Activated T-helper 1 cell treated with anti-CD3 and anti-CD28 coated beads, Interleukin-12 subunit alpha, Interleukin-12 subunit beta, Interleukin-2, Interleukin-4 antibody, amounts not matched to agents 30 ng/mL and 10 ng/mL and 1 ng/mL, durations not matched to agents 14 hours and 24 hours and 36 hours (primary cell): ENCODE data around the gene PLD2. TPM values are rescaled to one million over a fixed set of nuclear protein-coding genes. Genes with fewer than 3 reads are reported as not detected.

Source experiments
- DNase-seq: peaks from one replicate; pipeline ENCODE4 v3.0.0; 2021; ENCODE audit warnings: low spot score
- H3K27ac Mint-ChIP-seq: one replicate; pipeline ENCODE4 v1.8.0; 2021; ENCODE audit warnings: mild to moderate bottlenecking, mixed read lengths
- H3K27me3 Mint-ChIP-seq: one replicate; pipeline ENCODE4 v1.8.0; 2022; ENCODE audit warnings: mild to moderate bottlenecking, moderate library complexity, mixed read lengths; ENCODE audit not compliant: insufficient read depth
- H3K36me3 Mint-ChIP-seq: one replicate; pipeline ENCODE4 v1.8.0; 2021; ENCODE audit warnings: low read depth, mixed read lengths
- H3K4me1 Mint-ChIP-seq: one replicate; pipeline ENCODE4 v1.8.0; 2021; ENCODE audit warnings: low read depth, mixed read lengths
- H3K4me3 Mint-ChIP-seq: one replicate; pipeline ENCODE4 v1.8.0; 2021; ENCODE audit warnings: mild to moderate bottlenecking, moderate library complexity, mixed read lengths
- H3K9me3 Mint-ChIP-seq: one replicate; pipeline ENCODE4 v1.8.0; 2021; ENCODE audit warnings: mixed read lengths
- intact Hi-C: fragments of 100-400 bp; cut with micrococcal nuclease; formaldehyde crosslinking; loops from one replicate; pipeline ENCODE4 v1.15.1; 2024
- total RNA-seq: library from RNA; stranded (reverse); gene quantifications from 2 replicates; pipeline ENCODE4 v1.2.3, GENCODE V29; 2022

PLD2 gene
- total RNA-seq, 1 donor from 2014 or later = 22.2 TPM

DNA sequence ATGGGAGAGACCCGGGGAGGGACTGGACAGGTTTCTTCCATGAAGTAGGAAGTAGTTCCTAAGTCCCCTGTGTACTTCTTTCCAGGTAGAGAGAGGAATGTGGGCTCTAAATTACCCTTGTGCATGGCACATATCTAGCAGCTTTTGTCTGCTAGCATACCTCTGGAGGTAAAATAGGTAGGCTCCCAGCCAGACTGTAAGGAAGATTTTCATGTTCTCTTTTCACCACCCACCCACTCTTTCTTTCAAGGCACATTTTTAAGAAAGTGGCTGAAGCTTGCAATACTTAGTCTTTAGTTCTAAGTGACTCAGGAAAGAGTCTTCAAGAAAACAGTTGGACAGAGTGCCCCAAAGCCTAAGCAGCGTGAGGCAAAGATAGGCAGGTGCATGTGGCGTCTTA, 35.4 kb downstream of the PLD2 start:
- H3K4me1 Mint-ChIP-seq = peaks cover 49% of the 10 kb centered on the region
- H3K27ac Mint-ChIP-seq = no peak overlapping the region
- intact Hi-C loops = no loop called here
- no peaks in the 10 kb centered on the region for H3K27me3 Mint-ChIP-seq
- peaks cover 12% of the 10 kb centered on the region for H3K36me3 Mint-ChIP-seq
- DNase-seq = no peak
- no peak overlapping the region for H3K4me3 Mint-ChIP-seq
- no peaks in the 10 kb centered on the region for H3K9me3 Mint-ChIP-seq

DNA sequence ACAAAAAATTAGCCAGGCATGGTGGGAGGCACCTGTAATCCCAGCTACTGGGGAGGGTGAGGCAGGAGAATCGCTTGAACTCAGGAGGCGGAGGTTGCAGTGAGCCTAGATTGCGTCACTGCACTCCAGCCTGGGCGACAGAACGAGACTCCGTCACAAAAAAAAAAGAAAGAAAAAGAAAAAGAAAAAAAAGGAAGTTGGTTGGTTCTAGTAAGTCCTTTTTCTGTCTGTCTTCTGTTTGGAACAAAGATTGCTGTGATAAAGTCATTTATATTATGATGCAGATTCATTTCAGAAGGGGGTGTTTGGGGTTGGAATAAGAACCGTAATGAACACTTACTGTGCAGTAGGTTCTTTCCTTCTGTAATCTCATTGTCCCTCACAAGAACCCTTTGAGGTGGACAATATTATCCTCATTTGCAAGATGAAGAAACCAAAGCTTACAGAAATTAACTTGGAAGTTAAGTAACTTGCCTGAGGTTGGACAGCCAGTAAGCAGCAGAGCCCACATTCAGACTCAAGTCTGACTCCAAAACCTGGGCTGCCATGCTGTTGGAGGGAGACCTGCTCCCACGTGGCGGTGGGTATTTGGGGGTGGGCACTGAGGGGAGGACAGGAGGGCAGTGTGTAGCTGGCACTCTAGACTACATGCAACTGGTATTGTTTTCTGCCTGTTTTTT, 36.5 kb downstream of the PLD2 start:
- no peak for DNase-seq
- Mint-ChIP-seq H3K27ac (no peak overlapping the region), H3K9me3 (no peaks in the 10 kb centered on the region), H3K27me3 (no peaks in the 10 kb centered on the region), H3K36me3 (peaks cover 5% of the 10 kb centered on the region), H3K4me3 (no peak overlapping the region), H3K4me1 (peaks cover 46% of the 10 kb centered on the region)
- intact Hi-C loops = no loop called here

GRCh38 chr17:4845118-4845517, 38.2 kb downstream of the PLD2 start:
- DNase-seq = no peak
- Mint-ChIP-seq H3K4me3 (no peak overlapping the region), H3K4me1 (peaks cover 38% of the 10 kb centered on the region), H3K9me3 (no peaks in the 10 kb centered on the region), H3K27ac (no peak overlapping the region), H3K36me3 (peaks cover 7% of the 10 kb centered on the region), H3K27me3 (no peaks in the 10 kb centered on the region)
- intact Hi-C loops = no loop called here

- DNase-seq = no peak
- H3K27me3 Mint-ChIP-seq = no peaks in the 10 kb centered on the region
- no peaks in the 10 kb centered on the region for H3K9me3 Mint-ChIP-seq
- H3K4me1 Mint-ChIP-seq = peaks cover 34% of the 10 kb centered on the region
- H3K36me3 Mint-ChIP-seq = peaks cover 7% of the 10 kb centered on the region
- no peak overlapping the region for H3K27ac Mint-ChIP-seq
- intact Hi-C loops = no loop called here
- no peak overlapping the region for H3K4me3 Mint-ChIP-seq
Measured at GRCh38 chr17:4846635-4847390, 39.9 kb downstream of the PLD2 start.

GRCh38 chr17:4849011-4849536, 42.1 kb downstream of the PLD2 start:
- intact Hi-C loops = no loop called here
- Mint-ChIP-seq H3K9me3 (peaks cover 7% of the 10 kb centered on the region), H3K4me1 (peaks cover 32% of the 10 kb centered on the region), H3K27ac (no peak overlapping the region), H3K27me3 (no peaks in the 10 kb centered on the region), H3K4me3 (no peak overlapping the region), H3K36me3 (peaks cover 12% of the 10 kb centered on the region)
- DNase-seq = no peak

DNA sequence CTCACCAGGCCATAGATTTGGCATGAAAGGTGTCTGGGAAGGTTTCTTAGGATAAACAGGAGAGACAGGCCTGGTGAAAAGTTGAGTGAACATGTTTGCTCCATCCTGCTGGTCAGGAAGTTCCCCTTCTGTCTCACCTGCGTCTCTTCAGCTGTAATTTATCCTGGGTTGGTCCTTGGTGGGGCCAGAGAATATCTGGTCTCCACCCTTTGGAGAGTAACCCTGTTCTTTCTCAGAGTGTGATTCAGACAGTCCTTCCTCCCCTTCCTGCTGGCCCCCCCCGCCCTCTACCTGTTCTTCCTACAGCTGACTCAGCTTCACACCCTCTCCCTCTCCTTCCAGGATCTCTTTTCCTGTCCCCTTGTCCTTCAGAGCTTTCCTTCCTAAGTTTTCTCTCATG, 43.3 kb downstream of the PLD2 start:
- Mint-ChIP-seq H3K4me3 (no peak overlapping the region), H3K27me3 (no peaks in the 10 kb centered on the region), H3K4me1 (peaks cover 38% of the 10 kb centered on the region), H3K36me3 (peaks cover 15% of the 10 kb centered on the region), H3K27ac (no peak overlapping the region), H3K9me3 (peaks cover 7% of the 10 kb centered on the region)
- no peak for DNase-seq
- intact Hi-C loops = no loop called here

DNA sequence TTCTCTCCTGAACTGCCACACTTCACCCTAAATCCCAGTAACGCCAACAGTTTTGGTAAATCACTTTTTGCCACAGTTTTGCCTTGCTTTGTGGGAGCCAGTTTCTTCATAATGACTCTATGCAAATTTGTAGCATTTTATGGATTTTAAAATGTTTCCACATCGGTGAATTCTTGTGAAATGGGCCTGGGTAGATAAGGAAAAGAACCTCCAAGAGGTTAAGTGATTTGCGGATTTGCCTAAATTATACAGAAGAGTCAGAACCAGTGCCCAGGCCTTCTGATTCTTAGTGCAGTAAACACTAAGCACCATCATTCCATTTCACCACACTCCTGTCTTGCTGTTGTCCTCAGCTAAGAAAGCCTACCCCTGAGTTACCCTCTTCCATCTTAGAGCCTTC, 44.1 kb downstream of the PLD2 start:
- intact Hi-C loops = no loop called here
- no peak for DNase-seq
- Mint-ChIP-seq H3K4me3 (no peak overlapping the region), H3K27ac (no peak overlapping the region), H3K36me3 (peaks cover 15% of the 10 kb centered on the region), H3K9me3 (peaks cover 7% of the 10 kb centered on the region), H3K27me3 (no peaks in the 10 kb centered on the region), H3K4me1 (peaks cover 36% of the 10 kb centered on the region)

DNA sequence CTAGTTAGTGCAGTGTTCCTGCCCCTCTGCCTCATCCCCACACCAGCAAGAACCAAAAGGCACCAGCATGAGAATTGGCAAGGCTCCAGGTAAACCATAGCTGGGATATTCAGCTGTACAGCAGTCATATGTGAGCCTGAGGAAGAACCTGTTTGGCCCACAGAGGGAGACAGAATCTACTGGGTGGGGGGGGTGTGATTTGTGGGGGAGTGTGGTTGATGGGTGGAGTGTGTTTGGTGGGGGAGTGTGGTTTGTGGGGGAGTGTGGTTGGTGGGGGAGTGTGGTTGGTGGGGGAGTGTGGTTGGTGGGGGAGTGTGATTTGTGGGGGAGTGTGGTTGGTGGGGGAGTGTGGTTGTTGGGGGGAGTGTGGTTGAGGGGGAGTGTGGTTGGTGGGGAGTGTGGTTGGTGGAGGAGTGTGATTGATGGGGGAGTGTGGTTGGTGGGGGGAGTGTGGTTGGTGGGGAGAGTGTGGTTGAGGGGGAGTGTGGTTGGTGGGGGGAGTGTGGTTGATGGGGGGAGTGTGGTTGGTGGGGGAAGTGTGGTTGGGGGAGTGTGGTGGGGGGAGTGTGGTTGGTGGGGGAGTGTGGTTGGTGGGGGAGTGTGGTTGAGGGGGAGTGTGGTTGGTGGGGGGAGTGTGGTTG, 45.7 kb downstream of the PLD2 start:
- peaks cover 7% of the 10 kb centered on the region for H3K9me3 Mint-ChIP-seq
- no peaks in the 10 kb centered on the region for H3K27me3 Mint-ChIP-seq
- peak overlapping the region; percentile 50 for H3K27ac Mint-ChIP-seq
- DNase-seq = no peak
- intact Hi-C loops = no loop called here
- H3K36me3 Mint-ChIP-seq = peaks cover 24% of the 10 kb centered on the region
- peaks cover 35% of the 10 kb centered on the region for H3K4me1 Mint-ChIP-seq
- H3K4me3 Mint-ChIP-seq = no peak overlapping the region

GRCh38 chr17:4853208-4853671, 46.3 kb downstream of the PLD2 start:
- Mint-ChIP-seq H3K36me3 (peaks cover 26% of the 10 kb centered on the region), H3K9me3 (peaks cover 7% of the 10 kb centered on the region), H3K4me3 (no peak overlapping the region), H3K27ac (peak overlapping the region; percentile 77), H3K27me3 (no peaks in the 10 kb centered on the region), H3K4me1 (peaks cover 38% of the 10 kb centered on the region)
- DNase-seq = no peak
- intact Hi-C loops = no loop called here

DNA sequence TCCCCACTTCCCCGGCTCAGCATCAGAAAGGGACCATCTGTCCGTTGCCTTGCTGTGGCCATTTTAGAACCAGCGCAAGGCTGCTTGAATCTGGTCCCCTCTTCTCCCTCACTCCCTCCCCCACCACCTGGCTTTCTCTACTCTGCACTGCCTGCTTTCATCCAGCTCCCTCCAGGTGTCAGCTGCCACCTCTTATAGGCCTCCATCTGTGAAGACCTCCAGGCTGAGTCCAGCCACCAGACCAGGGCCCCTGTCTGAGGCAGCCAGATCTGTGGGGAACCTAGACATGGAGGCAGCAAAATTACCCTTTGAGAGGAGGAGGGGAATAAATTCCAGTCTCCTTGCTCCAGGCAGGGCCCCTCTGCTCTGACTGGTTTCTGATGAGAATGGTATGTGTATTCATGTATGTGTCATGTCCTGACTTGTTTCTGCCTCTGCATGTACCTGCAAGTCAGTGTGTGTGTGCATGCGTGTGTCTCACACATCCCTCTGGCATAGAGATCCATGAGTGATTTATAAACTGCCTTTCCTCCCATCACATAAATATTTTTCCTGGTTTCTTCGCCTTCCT, 47.2 kb downstream of the PLD2 start:
- H3K4me3 Mint-ChIP-seq = no peak overlapping the region
- intact Hi-C loops = no loop called here
- peaks cover 26% of the 10 kb centered on the region for H3K36me3 Mint-ChIP-seq
- H3K27me3 Mint-ChIP-seq = no peaks in the 10 kb centered on the region
- DNase-seq = no peak
- H3K9me3 Mint-ChIP-seq = peaks cover 7% of the 10 kb centered on the region
- peaks cover 42% of the 10 kb centered on the region for H3K4me1 Mint-ChIP-seq
- H3K27ac Mint-ChIP-seq = peak overlapping the region; percentile 67

GRCh38 chr17:4856271-4856936, 49.5 kb downstream of the PLD2 start:
- H3K4me3 Mint-ChIP-seq = no peak overlapping the region
- no peaks in the 10 kb centered on the region for H3K27me3 Mint-ChIP-seq
- no peak overlapping the region for H3K27ac Mint-ChIP-seq
- intact Hi-C loops = no loop called here
- no peak for DNase-seq
- H3K9me3 Mint-ChIP-seq = peaks cover 7% of the 10 kb centered on the region
- peaks cover 28% of the 10 kb centered on the region for H3K4me1 Mint-ChIP-seq
- peaks cover 23% of the 10 kb centered on the region for H3K36me3 Mint-ChIP-seq

DNA sequence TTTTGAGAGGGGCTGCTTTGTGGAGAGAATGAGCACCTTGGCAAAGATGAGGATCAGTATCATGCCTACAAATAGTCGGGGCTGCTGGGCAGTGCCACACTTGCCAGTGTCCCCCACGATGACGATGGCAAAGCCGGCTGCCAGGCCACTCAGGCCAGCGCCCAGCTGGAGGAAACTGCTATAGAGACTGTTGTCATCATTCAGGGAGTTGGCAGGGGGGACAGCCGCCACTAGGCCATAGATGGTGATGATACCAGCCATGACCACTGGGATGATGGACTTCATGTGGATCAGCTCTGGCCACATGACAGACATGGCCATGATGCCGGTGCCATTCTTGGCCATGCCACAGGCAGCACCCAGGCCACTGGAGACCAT, 50.0 kb downstream of the PLD2 start:
- no peak overlapping the region for H3K4me3 Mint-ChIP-seq
- H3K27me3 Mint-ChIP-seq = no peaks in the 10 kb centered on the region
- H3K4me1 Mint-ChIP-seq = peaks cover 27% of the 10 kb centered on the region
- peaks cover 6% of the 10 kb centered on the region for H3K9me3 Mint-ChIP-seq
- no peak overlapping the region for H3K27ac Mint-ChIP-seq
- no peak for DNase-seq
- intact Hi-C loops = no loop called here
- peaks cover 23% of the 10 kb centered on the region for H3K36me3 Mint-ChIP-seq
